Measurements from ENCODE around the gene HLA-DPB1.
"Not testable (repeated sequence)": the region's sequence is repeated elsewhere in the genome, so short reads cannot be mapped to it uniquely, and the experiment has no call there.

The HLA-DPB1 gene

DNA sequence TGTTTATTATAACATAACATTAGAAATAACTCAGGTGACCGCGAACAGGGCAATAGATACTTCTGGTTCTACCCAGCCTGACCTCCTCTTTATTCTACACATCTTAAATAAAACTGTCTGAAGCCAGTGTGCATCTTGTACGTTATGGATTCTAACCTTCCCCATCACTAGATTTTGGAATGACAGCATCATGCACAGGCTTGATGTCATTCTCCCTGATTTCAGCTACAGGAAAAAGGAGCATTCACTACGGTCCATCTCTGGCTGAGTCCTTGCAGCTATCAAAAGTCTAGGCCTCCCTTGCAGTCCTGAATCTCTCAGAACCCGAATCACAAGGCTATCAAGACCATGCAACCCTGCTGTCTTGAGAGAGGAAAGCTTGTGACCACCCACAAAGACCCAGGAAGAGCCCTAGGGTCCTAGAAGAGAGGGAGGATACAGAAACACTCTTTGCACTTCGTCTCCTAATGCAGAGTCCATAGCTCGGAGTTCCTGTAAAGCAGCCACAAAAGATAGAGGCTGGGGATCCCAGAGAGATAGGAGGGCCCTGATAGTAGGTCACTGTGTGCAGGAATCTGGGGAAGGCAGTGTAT lies 3.2 kb upstream of the HLA-DPB1 start:
- DNase-seq = no peak

GRCh38 chr6:33073431-33073871 lies 2.3 kb upstream of the HLA-DPB1 start, which contains the start of gene HLA-DPA1:
HLA-DPA1 (minus strand) TSS chr6:33073649.
- DNase-seq = peak; percentile 13

DNA sequence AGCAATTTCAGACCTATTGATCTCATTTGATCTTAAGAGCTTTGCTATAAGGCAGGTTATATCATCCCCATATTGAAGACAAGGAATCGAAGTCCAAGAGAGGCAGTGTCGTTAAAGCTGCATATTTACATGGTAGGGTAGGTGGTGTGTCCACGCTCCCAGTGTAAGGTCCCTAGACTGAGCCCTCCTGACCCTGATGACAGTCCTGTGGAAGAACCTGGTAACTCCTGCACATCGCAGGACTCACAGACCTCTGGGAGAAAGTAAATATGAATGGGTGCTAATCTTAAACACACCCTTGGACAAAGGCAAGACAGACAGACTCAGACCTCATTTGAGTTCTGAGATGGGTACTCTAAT lies 602 bp upstream of the HLA-DPB1 start:
- no peak for DNase-seq

DNA sequence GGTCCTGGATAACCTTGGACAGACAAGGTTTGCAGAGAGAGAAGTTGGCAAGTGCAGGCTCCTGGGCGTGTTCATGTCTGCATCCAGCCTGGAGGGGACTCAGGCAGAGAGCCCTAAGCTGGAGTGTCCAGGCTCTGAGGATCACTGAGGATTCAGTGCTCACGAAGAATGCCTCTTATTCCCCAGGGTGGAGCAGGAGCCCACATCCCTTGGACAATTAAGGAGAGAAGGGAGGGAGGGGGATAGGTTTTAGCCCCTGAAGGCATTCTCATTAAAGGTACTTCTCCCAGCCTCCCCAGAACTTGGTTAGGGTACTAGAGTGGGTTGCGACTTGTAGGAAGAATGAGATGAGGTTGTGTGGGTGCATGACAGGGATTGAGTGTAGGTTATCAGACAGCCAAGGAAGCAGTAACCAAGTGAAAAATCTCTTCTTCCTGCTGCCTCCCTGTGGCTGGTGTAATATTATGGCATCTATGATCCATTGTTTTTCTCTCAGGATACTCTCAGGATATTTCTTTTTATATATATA lies 680 bp downstream of the HLA-DPB1 start:
- no peak for DNase-seq

DNA sequence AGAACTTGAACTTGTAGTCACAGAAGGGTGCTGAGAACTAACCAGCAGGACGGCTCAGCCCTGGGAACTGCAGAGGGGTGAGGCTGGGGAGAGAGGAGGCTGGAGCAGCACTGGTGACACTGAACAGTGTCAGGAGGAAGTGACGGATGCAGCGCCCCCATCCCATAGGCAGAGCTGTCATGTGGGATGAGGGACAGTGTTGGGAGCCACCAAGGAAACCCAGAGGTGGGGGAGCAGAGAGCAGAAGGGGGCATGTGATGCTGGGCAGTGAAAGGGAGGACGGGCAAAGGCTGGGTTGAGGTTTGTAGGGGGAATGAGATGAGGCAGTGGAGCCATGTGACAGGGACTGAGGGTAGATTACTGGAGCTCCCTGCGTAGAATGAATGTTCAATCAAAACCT lies 2.1 kb downstream of the HLA-DPB1 start:
- DNase-seq = no peak

GRCh38 chr6:33078442-33078841 lies 2.7 kb downstream of the HLA-DPB1 start:
- no peak for DNase-seq

DNA sequence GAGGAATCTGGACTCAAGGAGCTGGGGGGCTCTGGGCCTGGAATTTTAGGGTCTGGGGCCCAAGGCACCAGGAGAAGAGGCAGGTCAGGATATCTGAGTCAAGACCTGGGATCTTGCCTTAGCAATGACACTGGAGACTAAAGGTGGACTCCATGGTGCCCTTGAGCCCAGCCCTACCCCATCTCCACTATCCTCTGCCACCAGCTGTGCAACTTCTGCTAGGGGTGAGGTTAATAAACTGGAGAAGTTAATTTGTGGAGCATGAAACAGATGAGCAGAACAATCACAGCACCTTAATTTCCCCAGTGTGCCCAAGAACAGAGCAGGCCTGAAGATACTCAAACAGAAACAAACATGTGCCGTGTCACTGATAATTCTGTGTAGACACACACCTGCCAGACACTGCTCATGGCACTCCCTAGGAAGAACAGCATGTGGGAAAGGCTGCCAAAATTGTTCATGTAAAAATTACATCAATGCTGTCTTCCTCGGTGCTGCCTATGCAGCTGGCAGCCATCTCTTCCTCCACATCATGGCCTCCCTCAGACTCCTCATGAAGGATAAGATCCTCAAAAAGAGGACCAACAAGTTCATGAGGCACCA lies 3.2 kb downstream of the HLA-DPB1 start:
- DNase-seq = no peak

GRCh38 chr6:33079580-33079979 lies 3.8 kb downstream of the HLA-DPB1 start:
- no peak for DNase-seq

DNA sequence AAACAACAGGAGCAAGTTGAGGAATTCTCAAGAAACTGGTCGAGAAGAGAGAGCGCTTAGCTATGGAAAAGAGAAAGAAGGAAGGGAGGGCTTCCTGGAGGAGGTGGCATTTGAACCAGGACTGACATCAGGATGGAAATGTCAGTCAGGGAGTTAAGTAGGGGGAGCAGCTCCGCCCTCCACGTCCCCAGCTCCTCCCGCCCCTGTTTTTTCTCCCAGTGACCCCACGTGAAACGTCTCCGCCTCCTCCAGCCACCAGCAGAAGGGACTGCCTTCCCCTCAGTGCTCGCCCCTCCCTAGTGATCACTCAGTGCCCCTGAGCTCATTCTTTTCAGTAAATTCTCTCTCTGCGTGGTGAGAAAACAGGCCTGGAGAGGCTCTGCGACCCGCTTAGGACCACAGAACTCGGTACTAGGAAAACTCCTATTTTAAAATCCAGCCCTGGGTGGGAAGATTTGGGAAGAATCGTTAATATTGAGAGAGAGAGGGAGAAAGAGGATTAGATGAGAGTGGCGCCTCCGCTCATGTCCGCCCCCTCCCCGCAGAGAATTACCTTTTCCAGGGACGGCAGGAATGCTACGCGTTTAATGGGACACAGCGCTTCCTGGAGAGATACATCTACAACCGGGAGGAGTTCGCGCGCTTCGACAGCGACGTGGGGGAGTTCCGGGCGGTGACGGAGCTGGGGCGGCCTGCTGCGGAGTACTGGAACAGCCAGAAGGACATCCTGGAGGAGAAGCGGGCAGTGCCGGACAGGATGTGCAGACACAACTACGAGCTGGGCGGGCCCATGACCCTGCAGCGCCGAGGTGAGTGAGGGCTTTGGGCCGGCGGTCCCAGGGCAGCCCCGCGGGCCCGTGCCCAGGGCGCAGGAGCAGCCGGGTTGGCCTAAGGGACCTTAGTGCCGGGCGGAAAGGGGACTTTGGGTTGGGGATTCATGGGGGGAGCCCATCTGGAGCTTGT lies 4.6 kb downstream of the HLA-DPB1 start:
- DNase-seq = no peak

GRCh38 chr6:33081098-33081824 lies 5.5 kb downstream of the HLA-DPB1 start:
- no peak for DNase-seq

GRCh38 chr6:33082702-33083101 lies 6.9 kb downstream of the HLA-DPB1 start:
- DNase-seq = no peak

GRCh38 chr6:33085627-33086026 lies 9.8 kb downstream of the HLA-DPB1 start:
- no peak for DNase-seq

DNA sequence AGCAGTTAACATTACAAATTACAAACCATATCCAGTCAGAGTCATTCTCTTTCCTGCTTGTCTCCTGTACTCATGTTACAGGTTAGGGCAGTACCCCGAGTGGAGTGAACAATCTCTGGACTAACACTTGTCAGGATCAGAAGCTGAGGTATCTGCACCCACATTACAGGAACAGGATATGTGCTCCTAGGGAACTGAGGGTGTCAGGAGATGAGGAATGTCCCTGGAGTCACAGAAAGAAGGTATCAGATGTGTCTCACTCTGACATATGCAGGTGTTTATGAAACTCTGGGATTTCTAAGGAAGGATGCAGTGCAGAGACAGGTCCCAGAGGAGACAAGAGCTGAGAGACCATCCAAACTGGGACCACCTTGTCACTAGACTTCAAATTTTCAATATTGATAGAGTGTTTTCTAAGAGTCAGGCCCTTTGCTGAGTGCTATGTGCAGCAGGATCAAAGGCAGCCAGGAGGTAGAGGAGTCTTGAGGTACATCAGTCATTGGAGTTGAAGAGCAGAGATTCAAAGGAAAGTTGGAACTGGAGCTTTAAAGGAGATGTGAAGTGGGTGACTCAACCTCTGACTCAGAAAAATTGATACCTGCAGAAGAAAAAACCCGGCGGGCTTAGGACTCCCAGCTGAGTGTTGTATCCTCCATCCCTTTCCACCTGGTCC lies 12.6 kb downstream of the HLA-DPB1 start:
- DNase-seq = no peak

DNA sequence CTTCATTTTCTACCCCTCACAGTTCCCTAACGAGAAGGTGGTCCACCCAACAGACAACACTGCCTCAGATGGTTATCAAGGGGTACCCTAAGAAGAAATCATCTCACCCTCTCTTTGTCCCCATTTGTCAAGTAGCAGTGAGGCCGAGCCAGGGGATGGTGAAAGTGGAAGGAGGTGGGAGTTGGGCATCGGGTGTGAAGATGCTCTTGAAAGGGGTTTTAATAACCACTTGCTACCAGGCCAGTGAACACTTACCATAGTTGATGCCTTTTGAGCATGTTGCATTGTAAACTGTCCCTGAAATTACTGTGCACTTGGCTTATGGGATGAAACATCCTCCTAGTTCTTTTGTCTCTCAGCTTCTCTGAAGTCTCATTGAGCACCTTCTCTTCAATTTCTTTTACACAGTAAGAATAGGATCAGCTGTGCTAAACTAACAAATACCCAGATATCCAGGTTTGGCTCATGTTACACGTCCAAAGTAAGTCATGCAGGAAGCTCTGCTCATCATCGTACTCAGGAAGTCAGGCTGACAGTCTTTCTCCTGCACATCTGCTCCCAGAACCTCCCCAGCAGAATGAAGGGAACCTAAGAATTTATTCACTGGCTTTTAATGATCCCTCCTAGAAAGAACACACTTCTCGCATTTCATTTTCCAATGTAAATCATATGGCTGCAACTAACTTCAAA lies 13.3 kb downstream of the HLA-DPB1 start:
- DNase-seq = no peak

DNA sequence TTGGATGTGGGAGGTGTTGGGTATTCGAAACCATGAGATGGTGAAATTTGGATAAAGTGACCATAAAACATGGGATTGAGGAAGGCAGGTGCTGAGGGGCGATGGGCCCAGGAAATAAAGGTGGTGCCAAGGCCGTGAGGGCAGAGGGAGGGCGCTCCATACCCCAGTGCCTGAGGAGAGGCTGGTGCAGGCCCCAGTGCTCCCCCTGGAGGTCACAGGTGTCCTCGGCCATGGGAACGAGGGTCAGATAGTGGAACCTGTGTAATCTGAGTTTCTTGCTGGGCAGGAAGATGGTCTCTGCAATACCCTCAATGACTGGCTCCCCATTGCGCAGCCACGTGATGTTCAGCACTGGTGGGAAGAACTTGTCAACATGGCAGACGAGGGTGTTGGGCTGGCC lies 16.2 kb downstream of the HLA-DPB1 start:
- DNase-seq = no peak

GRCh38 chr6:33092385-33092784 lies 16.6 kb downstream of the HLA-DPB1 start:
- DNase-seq = no peak

DNA sequence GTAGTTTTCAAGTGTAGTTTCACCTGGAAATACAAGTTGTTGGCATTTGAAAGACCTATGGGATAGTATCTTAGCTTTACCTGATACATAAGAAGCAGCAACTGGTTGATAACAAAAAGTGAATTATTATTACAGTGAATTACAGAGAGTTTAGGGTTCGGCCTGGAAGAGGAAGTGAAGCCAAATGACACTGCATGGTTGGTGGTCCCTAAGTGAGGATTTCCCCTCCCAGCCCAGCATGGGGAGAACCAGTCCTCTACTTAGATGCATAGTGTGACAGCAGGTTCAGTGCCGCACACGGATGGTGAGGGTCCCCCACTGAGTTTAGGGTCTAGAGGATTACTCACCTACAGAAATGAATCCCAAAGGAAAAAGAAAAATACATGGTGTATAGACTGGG lies 18.1 kb downstream of the HLA-DPB1 start:
- no peak for DNase-seq

GRCh38 chr6:33095681-33096080 lies 19.9 kb downstream of the HLA-DPB1 start:
- DNase-seq = no peak

DNA sequence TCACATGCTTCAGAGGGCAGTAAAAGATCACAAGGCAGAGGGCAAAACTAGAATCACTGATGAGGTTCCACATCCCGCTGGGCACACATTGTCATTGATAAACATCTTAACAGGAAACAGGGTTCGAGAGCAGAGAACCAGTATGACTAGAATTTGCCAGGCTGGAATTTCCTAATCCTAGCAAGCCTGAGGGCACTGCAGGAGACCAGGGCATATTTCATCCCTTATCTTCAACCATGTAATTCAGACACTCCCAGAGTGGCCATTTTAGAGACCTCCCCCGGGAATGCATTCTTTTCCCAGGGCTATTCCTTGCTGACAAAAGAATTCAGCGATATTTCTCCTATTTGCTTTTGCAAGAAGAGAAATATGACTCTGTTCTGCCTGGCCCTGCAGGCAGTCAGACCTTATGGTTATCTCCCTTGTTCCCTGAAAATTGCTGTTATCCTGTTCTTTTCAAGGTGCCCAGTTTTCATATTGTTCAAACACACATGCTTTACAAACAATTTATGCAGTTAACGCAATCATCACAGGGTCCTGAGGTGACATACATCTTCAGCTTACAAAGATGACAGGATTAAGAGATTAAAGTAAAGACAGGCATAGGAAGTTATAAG lies 25.4 kb downstream of the HLA-DPB1 start:
- DNase-seq = not testable (repeated sequence)

DNA sequence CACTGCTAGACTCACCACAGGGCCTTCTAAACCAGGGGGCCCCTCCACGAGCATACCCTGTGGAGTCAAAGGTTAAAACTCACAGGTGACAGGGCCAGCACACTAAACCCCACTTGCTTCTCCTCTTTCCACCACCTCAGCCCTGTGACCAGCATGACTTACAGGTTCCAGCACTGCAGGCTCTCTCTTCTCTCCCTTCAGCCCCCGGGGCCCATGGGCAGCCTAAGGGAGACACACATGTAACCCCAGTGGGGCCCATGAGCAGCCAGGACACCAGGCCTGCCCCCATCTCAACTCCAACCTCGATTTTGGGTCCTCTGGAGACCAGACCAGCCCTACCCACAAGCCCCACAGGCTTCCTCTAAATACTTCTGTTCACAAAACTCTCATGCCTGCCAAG lies 28.0 kb downstream of the HLA-DPB1 start:
- DNase-seq = no peak

DNA sequence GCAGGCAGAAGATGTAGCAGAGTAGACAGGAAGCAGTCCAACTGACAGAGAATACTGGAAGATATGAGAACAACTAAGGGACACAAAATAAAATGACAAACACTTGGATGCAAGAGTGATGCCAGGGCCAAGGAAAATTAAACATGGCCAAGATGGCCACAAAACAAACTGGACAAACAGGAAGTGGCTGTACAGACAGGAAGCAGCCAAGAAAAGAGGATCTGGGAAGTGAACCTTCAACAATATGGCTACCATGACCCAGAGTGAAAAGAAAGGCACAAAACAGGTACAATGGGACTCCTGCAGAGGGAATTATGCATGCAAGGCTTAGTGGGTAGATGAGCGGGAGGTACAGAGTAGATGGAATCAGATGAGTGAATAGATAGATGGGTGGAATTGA lies 29.1 kb downstream of the HLA-DPB1 start:
- DNase-seq = no peak

Measured in DMS 273 treated with DMSO at 0.1 percent for 48 hours (cell line).